ENCODE measurements around the gene CTRB1. TPM values are rescaled to one million over a fixed set of nuclear protein-coding genes. Genes with fewer than 3 reads are reported as not detected.

CTRB1 gene
- not detected in 2 replicates for total RNA-seq

GRCh38 chr16:75218256-75219076, at the start of gene CTRB1:
Gene CTRB1, plus strand, starts transcription at chr16:75218988. Its CDS starts 20 bp downstream, at chr16:75219008.
- Histone ChIP-seq H3K36me3 (ENCODE audit: insufficient read depth, low read length) (no peaks in the 10 kb centered on the region), H3K27me3 (ENCODE audit: insufficient read depth, low read length) (no peaks in the 10 kb centered on the region), H4K20me1 (ENCODE audit: insufficient read depth, low read length) (no peaks in the 10 kb centered on the region), H3K4me2 (ENCODE audit: insufficient read depth, low read length) (peak within 1 kb of the TSS; percentile 53), H3K4me3 (ENCODE audit: insufficient read depth, low read length) (peak within 1 kb of the TSS; percentile 22), H3K9me3 (ENCODE audit: low read depth, low read length) (no peaks in the 10 kb centered on the region), H3K27ac (ENCODE audit: low read depth, low read length) (no peak within 1 kb of the TSS), H3K79me2 (ENCODE audit: insufficient read depth, low read length) (no peaks in the 10 kb centered on the region), H2AFZ (ENCODE audit: low read length) (no peak within 1 kb of the TSS), H3K4me1 (ENCODE audit: insufficient read depth, low read length) (no peaks in the 10 kb centered on the region)
- DNase-seq (ENCODE audit: insufficient read length, low spot score, missing footprints): peak; percentile 54
- TF ChIP-seq CTCF (IDR thresholded peaks at IDR 0.05; ENCODE audit: extremely low read depth, low read depth, low read length): no peak

GRCh38 chr16:75169899-75170405, 48.8 kb upstream of the CTRB1 start:
- H3K79me2 ChIP-seq (ENCODE audit: insufficient read depth, low read length): no peaks in the 10 kb centered on the region
- peaks cover 30% of the 10 kb centered on the region for H3K36me3 ChIP-seq (ENCODE audit: insufficient read depth, low read length)
- no peak overlapping the region for H3K27ac ChIP-seq (ENCODE audit: low read depth, low read length)
- H3K4me3 ChIP-seq (ENCODE audit: insufficient read depth, low read length): no peak overlapping the region
- DNase-seq (ENCODE audit: insufficient read length, low spot score, missing footprints): no peak
- H3K9me3 ChIP-seq (ENCODE audit: low read depth, low read length): peaks cover 39% of the 10 kb centered on the region
- H3K27me3 ChIP-seq (ENCODE audit: insufficient read depth, low read length): no peaks in the 10 kb centered on the region
- no peaks in the 10 kb centered on the region for H3K4me1 ChIP-seq (ENCODE audit: insufficient read depth, low read length)
- H2AFZ ChIP-seq (ENCODE audit: low read length): no peak overlapping the region
- no peaks in the 10 kb centered on the region for H4K20me1 ChIP-seq (ENCODE audit: insufficient read depth, low read length)
- no peak for TF ChIP-seq CTCF (IDR thresholded peaks at IDR 0.05; ENCODE audit: extremely low read depth, low read depth, low read length)
- H3K4me2 ChIP-seq (ENCODE audit: insufficient read depth, low read length): no peak overlapping the region

GRCh38 chr16:75172578-75172977, 46.2 kb upstream of the CTRB1 start:
- Histone ChIP-seq H3K4me3 (ENCODE audit: insufficient read depth, low read length) (no peak overlapping the region), H2AFZ (ENCODE audit: low read length) (no peak overlapping the region), H4K20me1 (ENCODE audit: insufficient read depth, low read length) (no peaks in the 10 kb centered on the region), H3K27me3 (ENCODE audit: insufficient read depth, low read length) (no peaks in the 10 kb centered on the region), H3K9me3 (ENCODE audit: low read depth, low read length) (peaks cover 39% of the 10 kb centered on the region), H3K27ac (ENCODE audit: low read depth, low read length) (no peak overlapping the region), H3K79me2 (ENCODE audit: insufficient read depth, low read length) (no peaks in the 10 kb centered on the region), H3K4me2 (ENCODE audit: insufficient read depth, low read length) (no peak overlapping the region), H3K36me3 (ENCODE audit: insufficient read depth, low read length) (peaks cover 20% of the 10 kb centered on the region), H3K4me1 (ENCODE audit: insufficient read depth, low read length) (no peaks in the 10 kb centered on the region)
- DNase-seq (ENCODE audit: insufficient read length, low spot score, missing footprints): no peak
- no peak for TF ChIP-seq CTCF (IDR thresholded peaks at IDR 0.05; ENCODE audit: extremely low read depth, low read depth, low read length)

- Histone ChIP-seq H4K20me1 (ENCODE audit: insufficient read depth, low read length) (no peaks in the 10 kb centered on the region), H3K79me2 (ENCODE audit: insufficient read depth, low read length) (no peaks in the 10 kb centered on the region), H3K4me3 (ENCODE audit: insufficient read depth, low read length) (no peak overlapping the region), H3K27me3 (ENCODE audit: insufficient read depth, low read length) (no peaks in the 10 kb centered on the region), H3K4me2 (ENCODE audit: insufficient read depth, low read length) (no peak overlapping the region), H3K36me3 (ENCODE audit: insufficient read depth, low read length) (peaks cover 6% of the 10 kb centered on the region), H3K9me3 (ENCODE audit: low read depth, low read length) (peaks cover 24% of the 10 kb centered on the region), H2AFZ (ENCODE audit: low read length) (no peak overlapping the region), H3K27ac (ENCODE audit: low read depth, low read length) (no peak overlapping the region), H3K4me1 (ENCODE audit: insufficient read depth, low read length) (no peaks in the 10 kb centered on the region)
- no peak for DNase-seq (ENCODE audit: insufficient read length, low spot score, missing footprints)
- no peak for TF ChIP-seq CTCF (IDR thresholded peaks at IDR 0.05; ENCODE audit: extremely low read depth, low read depth, low read length)
Observed at GRCh38 chr16:75175074-75175473, 43.7 kb upstream of the CTRB1 start.

Measured in osteoblast (primary cell).